Bronchial epithelial cell (primary cell): ENCODE results near the gene VSIG10L. TPM values are rescaled to one million over a fixed set of nuclear protein-coding genes. Genes with fewer than 3 reads are reported as not detected.

Experiments
- DNase-seq: peaks from one replicate; pipeline ENCODE4 v3.0.0-alpha.2; 2010; ENCODE audit warnings: low read depth
- FAIRE-seq: peaks from 2 replicates; lab custom pipeline; 2011; peaks lifted over from hg19 to GRCh38; lab: Jason Lieb, UNC
- H3K27me3 ChIP-seq: 2 replicates; pipeline ENCODE4 v1.5.1; 2011; ENCODE audit warnings: low read length; ENCODE audit not compliant: control insufficient read depth, insufficient read depth
- H3K36me3 ChIP-seq: 2 replicates; pipeline ENCODE4 v1.5.1; 2011; ENCODE audit warnings: low read length; ENCODE audit not compliant: control insufficient read depth, insufficient read depth
- H3K4me3 ChIP-seq: 2 replicates; pipeline ENCODE4 v1.5.1; 2011; ENCODE audit warnings: mild to moderate bottlenecking, low read depth, low read length, control low read depth
- CTCF ChIP-seq: IDR thresholded peaks from 2 replicates; pipeline ENCODE4 v1.5.1; 2011; ENCODE audit warnings: mild to moderate bottlenecking, moderate library complexity, low read length, control low read depth, inconsistent platforms; ENCODE audit not compliant: insufficient read depth, severe bottlenecking
- total RNA-seq: library from RNA; depleted of rRNA; stranded (reverse); fragments of >200 nt; gene quantifications from 2 replicates; pipeline ENCODE4 v1.2.1, GENCODE V29; 2014

Gene VSIG10L
- total RNA-seq, 1 donor from 2014 or later: 0.53 TPM

DNA sequence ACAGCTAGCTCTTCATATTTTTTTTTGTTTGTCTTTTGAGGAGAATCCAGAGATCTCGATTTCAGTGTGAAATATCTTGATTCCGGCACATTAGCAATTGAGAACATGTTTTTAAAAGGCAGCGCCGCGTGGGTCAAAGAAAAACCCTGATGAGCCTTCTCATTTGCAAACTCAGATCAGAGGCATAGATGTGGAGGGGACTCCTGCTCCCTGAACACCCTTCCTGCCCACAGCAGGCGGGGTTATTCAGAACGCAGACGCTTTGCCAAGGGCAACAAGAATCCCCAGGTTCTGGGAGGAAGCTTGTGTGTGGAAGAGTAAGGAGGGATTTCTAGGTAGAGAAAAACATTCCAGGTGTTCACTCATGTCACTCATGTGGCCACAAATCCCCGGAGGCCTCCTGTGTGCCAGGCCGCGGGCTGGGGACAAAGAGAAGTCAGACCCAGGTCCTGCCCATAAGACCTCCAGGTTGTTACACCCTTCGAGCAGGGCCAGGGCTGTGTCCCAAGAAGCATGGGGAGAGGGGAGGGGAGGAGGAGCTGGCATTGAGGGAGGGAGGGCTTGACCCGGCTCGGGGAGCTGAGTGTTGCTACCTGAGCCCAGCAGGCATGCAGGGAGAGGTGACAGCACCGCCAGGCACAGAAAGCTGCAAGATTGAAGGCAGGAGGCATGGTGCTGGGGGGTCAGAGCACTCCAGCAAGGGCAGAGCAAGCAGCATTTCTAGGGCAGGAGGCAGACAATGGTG lies 46.4 kb downstream of the VSIG10L start:
- DNase-seq (no peak), FAIRE-seq (no peak)
- Histone ChIP-seq H3K4me3 (no peak overlapping the region), H3K36me3 (no peaks in the 10 kb centered on the region), H3K27me3 (no peaks in the 10 kb centered on the region)
- TF ChIP-seq CTCF: no peak

- TF ChIP-seq CTCF: no peak
- no peaks in the 10 kb centered on the region for H3K27me3 ChIP-seq
- no peak overlapping the region for H3K4me3 ChIP-seq
- DNase-seq (no peak), FAIRE-seq (no peak)
- no peaks in the 10 kb centered on the region for H3K36me3 ChIP-seq
These were observed 47.0 kb downstream of the VSIG10L start for GRCh38 chr19:51294977-51295375.

DNA sequence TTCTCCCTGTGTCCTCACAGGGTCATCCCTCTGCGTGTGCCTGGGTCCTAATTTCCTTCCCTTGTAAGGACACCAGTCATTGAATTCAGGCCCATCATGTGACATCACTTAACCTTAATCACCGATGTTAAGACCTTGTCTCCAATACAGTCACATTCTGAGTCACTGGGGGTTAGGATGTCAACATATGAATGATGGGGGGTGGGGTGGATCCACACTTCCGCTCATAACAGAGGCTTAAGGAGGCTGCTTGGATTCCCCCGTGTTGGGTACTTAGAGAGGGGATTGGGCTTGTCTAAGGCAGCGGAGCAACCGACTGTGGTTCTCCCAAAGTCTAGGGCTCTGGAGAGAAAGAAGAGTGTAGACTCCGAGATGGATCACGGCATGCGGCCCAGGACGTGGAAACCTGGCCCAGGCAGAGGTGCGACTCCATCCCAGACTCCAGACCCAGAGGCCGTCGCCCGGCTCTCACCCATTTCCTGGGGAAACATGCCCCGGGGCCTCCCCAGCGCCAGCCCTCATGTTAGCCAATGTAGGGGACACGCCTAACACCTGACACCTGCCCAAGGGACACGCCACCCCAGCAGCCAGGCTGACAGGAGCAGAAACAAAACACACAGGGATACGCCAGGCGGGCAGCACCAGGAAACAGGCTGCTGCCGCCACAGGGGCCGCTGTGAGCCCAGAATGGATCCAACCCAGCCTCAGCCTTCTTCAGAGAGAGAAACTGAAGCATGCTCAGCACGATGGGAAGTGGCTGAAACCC lies 47.5 kb downstream of the VSIG10L start:
- no peaks in the 10 kb centered on the region for H3K27me3 ChIP-seq

GRCh38 chr19:51293571-51294210 lies 48.2 kb downstream of the VSIG10L start:
- DNase-seq (no peak), FAIRE-seq (no peak)
- TF ChIP-seq CTCF: no peak
- no peaks in the 10 kb centered on the region for H3K36me3 ChIP-seq
- H3K4me3 ChIP-seq: no peak overlapping the region
- H3K27me3 ChIP-seq: no peaks in the 10 kb centered on the region

More for the DNA sequence above, 47.5 kb downstream of the VSIG10L start:
- H3K36me3 ChIP-seq: no peaks in the 10 kb centered on the region
- no peak overlapping the region for H3K4me3 ChIP-seq
- FAIRE-seq (no peak), DNase-seq (no peak)
- no peak for TF ChIP-seq CTCF

DNA sequence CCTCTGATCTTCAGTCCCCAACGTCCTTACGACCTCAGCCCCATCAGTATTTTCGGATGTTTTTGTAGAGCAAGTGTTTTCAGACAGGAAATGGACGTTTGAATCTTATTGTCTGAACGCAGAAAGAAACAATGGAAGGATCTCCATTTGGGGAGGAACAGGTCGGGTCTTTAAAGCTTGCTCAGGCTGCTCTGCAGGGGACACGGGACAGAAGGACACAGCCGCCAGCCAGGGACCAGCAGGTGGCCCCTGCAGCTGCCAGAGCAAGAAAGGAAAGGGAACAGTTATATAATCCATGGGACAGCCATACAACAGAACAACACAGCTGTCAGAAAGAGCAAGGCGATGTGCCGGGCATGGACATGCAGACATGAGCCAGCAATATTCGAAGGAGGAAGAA lies 49.0 kb downstream of the VSIG10L start:
- no peak for TF ChIP-seq CTCF
- FAIRE-seq (no peak), DNase-seq (no peak)
- Histone ChIP-seq H3K27me3 (no peaks in the 10 kb centered on the region), H3K36me3 (no peaks in the 10 kb centered on the region), H3K4me3 (no peak overlapping the region)
